NCI-H1105 treated with DMSO at 0.1 percent for 48 hours (cell line): ENCODE results near the gene HM13.
A peak's percentile ranks its signal among the peaks of the same experiment; 100 is the strongest.
"Not testable (repeated sequence)": the region's sequence is repeated elsewhere in the genome, so short reads cannot be mapped to it uniquely, and the experiment has no call there.

Experiments
- DNase-seq: peaks from one replicate; lab custom pipeline; 2025; lab: John Stamatoyannopoulos, UW

Gene HM13

GRCh38 chr20:31568041-31568731 lies 53.9 kb downstream of the HM13 start:
- DNase-seq = no peak

- no peak for DNase-seq
These were observed 54.5 kb downstream of the HM13 start for GRCh38 chr20:31568773-31569162.

- peak; percentile 73 for DNase-seq
These were observed 55.1 kb downstream of the HM13 start for GRCh38 chr20:31569163-31570020.

- no peak for DNase-seq
These were observed 55.8 kb downstream of the HM13 start for GRCh38 chr20:31570021-31570463.

GRCh38 chr20:31570735-31571617 lies 56.7 kb downstream of the HM13 start:
- DNase-seq = no peak

- peak; percentile 66 for DNase-seq
These were observed 57.9 kb downstream of the HM13 start for GRCh38 chr20:31572042-31572700.

GRCh38 chr20:31572701-31573554 lies 58.7 kb downstream of the HM13 start:
- DNase-seq = peak; percentile 100

GRCh38 chr20:31573555-31574321 lies 59.5 kb downstream of the HM13 start:
- peak; percentile 91 for DNase-seq

- DNase-seq = not testable (repeated sequence)
These were observed 60.7 kb downstream of the HM13 start for GRCh38 chr20:31574986-31575385.

GRCh38 chr20:31576751-31577150 lies 62.5 kb downstream of the HM13 start:
- DNase-seq = no peak

GRCh38 chr20:31577194-31577593 lies 63.0 kb downstream of the HM13 start:
- DNase-seq = no peak

- DNase-seq = no peak
These were observed 64.4 kb downstream of the HM13 start for GRCh38 chr20:31578448-31579138.

GRCh38 chr20:31579245-31579644 lies 65.0 kb downstream of the HM13 start:
- no peak for DNase-seq

- not testable (repeated sequence) for DNase-seq
These were observed 65.9 kb downstream of the HM13 start for GRCh38 chr20:31579941-31580651.

- no peak for DNase-seq
These were observed 66.5 kb downstream of the HM13 start for GRCh38 chr20:31580706-31581105.

- no peak for DNase-seq
These were observed 67.1 kb downstream of the HM13 start for GRCh38 chr20:31581391-31581790.

GRCh38 chr20:31587545-31588389 lies 73.5 kb downstream of the HM13 start:
- DNase-seq = no peak
